Measurements from ENCODE around the gene NUS1.
"Not testable (repeated sequence)": the region's sequence is repeated elsewhere in the genome, so short reads cannot be mapped to it uniquely, and the experiment has no call there.

Gene NUS1

GRCh38 chr6:117674991-117675657 lies at the start of gene NUS1:
Gene NUS1, plus strand, starts transcription at chr6:117675469. Its CDS starts 202 bp downstream, at chr6:117675671.
- DNase-seq, result peak; percentile 98

GRCh38 chr6:117627533-117627932 lies 47.7 kb upstream of the NUS1 start:
- DNase-seq, result no peak

DNA sequence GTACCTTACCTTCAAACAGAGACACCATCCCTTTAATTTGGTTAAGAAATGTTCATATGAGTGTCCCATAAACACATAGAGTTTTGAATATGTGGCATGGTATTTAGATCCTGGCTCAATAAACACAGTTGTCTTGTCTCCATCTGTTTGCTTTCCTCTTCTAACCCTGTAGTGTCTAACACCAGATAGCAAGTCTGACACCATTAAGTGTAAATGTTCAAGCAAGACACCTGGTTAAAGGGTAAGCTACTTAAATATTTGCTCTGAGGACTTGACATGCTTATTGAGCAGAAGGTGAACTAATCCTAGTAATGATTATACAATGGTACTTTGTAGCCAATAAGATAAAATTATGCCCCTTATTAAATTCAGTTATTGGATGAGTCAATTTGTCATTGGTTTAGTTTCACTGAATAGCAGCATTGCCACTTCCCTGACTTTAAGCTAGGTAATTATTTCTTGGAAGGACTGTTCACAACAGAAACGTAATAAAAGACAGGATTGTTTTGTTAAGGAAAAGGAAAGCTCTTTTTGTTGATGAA lies 46.1 kb upstream of the NUS1 start:
- no peak for DNase-seq

DNA sequence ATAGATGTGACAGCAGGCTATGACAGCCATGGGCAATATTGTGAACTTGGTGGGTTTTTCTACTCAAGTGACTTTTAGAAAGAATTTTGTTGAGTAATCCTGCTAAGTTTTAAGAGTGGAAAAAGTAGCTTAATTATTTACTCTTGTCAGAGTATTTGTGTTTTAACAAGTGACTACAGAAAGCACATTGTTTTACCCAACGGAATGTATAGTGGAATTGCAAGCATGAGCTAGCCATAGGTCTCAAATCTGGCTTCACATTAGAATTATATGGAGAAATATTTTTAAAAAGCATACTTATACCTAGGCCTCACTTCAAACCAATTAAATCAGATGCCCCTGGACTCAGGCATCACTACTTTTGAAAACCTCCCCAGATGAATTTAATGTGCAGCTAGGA lies 37.5 kb upstream of the NUS1 start:
- no peak for DNase-seq

DNA sequence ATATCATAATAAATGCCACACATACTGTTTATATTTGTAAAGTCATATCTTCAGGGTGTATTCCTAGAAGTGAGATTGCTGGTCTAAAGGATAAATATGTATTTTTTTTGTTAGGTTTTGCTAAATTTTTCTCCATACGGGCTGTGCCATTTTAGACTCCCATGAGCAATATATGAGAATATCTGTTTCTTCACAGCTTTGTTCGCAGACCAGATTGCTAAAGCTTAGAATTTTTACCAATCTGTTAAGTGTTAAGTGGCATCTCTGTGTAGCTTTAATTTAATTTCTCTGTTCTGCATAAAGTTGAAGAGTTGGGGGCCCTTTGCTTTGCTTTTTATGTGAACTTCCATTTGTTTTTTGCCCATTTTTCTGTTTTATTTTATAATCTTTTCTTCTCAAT lies 32.3 kb upstream of the NUS1 start:
- no peak for DNase-seq

GRCh38 chr6:117651984-117652383 lies 23.3 kb upstream of the NUS1 start:
- DNase-seq, result not testable (repeated sequence)

DNA sequence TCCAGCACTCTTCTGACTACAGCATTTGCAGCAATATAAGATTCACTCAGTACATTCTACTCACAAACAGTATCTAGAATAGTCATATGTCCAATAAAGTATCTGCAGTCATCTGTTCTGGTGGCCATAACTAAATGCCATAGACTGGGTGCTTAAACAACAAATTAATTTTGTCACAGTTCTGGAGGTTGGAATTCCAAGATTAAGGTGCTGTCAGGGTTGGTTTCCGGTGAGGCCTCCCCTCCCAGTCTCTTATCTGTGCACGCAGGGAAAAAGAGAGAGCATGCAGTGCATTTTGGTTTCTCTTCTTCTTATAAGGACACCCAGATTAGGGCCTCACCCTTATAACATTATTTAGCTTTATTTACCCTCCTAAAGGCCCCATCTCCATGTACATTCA lies 21.3 kb upstream of the NUS1 start:
- no peak for DNase-seq

DNA sequence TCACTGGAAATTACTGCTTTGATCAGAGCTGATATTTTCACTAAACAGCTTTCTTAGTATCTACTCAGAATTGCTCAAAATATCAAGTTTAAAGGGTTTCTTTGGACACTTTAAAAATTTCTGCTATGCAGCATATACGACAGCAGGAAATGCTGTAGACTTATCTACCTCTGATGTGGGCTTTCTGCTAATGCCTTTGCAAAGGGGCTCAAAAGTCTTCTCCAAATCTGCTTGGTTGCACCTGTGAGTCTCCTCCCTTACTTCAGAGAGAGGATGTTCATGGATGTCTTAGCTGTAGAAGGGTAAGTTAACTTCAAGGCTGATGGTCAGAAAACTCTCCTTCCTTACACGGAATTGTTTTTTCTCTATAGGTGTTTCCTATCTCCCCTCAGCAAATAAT lies 19.9 kb upstream of the NUS1 start:
- no peak for DNase-seq

- no peak for DNase-seq
Measured at GRCh38 chr6:117666881-117667280, 8.4 kb upstream of the NUS1 start.

DNA sequence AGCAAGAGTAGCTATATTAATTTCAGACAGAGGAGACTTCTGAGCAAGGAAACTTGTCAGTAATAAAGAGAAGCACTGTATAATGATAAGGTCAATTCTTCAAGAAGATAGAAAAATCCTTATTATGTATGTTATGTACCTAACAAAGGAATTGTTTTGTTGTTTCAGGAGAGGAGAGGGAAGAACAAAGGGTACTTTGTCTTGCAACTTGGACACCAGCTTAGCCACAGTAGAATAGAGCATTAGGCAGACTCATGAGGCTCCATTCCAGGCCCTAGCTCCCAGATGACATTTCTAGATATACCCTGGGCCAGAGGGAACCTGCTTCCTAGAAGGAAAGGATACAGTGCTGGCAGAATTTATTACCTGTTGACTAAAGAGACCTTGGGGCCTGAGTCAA lies 6.5 kb upstream of the NUS1 start:
- no peak for DNase-seq

GRCh38 chr6:117674503-117674902 lies 766 bp upstream of the NUS1 start:
- no peak for DNase-seq

DNA sequence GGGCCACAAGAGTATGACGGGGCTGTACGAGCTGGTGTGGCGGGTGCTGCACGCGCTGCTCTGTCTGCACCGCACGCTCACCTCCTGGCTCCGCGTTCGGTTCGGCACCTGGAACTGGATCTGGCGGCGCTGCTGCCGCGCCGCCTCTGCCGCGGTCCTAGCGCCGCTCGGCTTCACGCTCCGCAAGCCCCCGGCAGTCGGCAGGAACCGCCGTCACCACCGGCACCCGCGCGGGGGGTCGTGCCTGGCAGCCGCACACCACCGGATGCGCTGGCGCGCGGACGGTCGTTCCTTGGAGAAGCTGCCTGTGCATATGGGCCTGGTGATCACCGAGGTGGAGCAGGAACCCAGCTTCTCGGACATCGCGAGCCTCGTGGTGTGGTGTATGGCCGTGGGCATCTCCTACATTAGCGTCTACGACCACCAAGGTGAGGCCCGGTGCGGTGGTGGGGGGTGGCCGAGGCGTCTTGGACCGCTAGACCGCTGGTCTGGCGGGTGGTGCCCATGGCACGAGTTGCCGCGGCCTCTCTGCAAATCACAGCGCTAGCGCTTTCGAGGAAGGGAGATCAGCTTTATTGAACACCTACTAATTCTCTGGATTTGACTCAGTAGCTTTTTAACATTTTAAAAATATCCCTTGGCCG lies 511 bp downstream of the NUS1 start:
- not testable (repeated sequence) for DNase-seq

DNA sequence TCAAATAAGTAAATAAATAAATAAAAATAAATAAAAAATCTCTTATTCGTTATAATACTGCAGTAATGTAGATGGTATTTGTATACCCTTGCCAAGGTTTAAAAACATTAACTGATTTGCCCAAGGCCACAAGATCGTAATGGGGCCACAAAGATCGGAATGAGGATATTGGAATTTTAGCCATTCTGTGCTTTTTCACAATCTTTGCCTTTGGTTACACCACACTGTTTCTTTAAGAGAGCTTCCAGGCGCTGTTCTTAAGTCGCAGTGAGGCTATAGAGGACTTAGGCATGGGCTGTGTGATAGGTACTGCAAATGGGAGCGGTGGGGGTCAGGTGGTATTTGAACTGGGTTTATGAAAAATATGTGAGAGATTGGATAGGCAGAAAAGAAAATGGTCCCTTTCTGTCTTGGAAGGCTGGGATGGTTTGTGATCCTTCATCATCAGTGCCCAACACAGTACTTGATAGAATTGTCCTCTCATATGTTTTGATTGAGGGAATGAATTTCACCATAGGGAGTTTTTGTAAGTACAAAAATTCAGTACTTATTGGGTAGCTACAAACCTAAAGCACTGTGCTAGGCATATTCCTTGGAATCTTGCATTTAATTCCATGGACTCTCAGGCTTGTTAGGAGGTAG lies 1.4 kb downstream of the NUS1 start:
- no peak for DNase-seq

- DNase-seq, result no peak
Measured at GRCh38 chr6:117677553-117678141, 2.4 kb downstream of the NUS1 start.

DNA sequence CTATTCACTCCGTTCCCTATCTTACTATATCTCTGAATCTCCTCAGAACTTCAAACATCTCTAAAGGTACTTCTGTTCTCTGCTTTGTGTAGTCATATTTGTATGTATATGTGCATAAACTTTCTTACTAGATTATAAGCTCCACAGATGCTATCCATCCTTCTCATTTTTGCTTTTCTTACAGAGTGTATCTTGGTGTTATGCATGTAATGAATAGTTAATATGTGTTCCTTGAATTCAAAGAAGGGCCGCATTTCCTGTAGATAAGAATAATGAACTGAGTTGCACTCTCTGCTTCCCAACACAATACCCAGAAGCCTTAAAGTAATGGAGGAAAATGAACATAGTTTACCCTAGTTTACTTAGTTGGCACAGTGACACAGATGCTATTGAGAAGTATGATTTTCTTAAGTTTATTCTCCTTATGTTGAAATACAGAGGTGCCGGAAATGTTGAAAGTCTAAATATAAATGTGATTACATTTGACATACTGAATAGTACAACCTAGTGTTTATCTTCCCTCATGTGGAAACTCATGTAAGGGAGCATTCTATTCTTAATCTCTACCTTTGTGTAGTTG lies 6.0 kb downstream of the NUS1 start:
- DNase-seq, result no peak

GRCh38 chr6:117684749-117685148 lies 9.5 kb downstream of the NUS1 start:
- DNase-seq, result no peak

- no peak for DNase-seq
Measured at GRCh38 chr6:117685359-117685758, 10.1 kb downstream of the NUS1 start.

GRCh38 chr6:117687021-117687648 lies 11.9 kb downstream of the NUS1 start:
- no peak for DNase-seq

- not testable (repeated sequence) for DNase-seq
Measured at GRCh38 chr6:117689584-117689983, 14.3 kb downstream of the NUS1 start.

- no peak for DNase-seq
Measured at GRCh38 chr6:117706504-117706903, 31.2 kb downstream of the NUS1 start.

- DNase-seq, result not testable (repeated sequence)
Measured at GRCh38 chr6:117706936-117707509, 31.8 kb downstream of the NUS1 start.

GRCh38 chr6:117711369-117711768 lies 36.1 kb downstream of the NUS1 start:
- peak; percentile 4 for DNase-seq

All from CD4-positive, alpha-beta T cell treated with Interleukin-6 for 4 hours (primary cell).